Measurements from ENCODE around the gene TMEM116. TPM values are rescaled to one million over a fixed set of nuclear protein-coding genes. Genes with fewer than 3 reads are reported as not detected.

The TMEM116 gene
- total RNA-seq, 2 donors from 2014 or later, result 6.1 to 7.0 TPM

- intact Hi-C loops (cut with DNase I), result no loop called here
- no peak for DNase-seq (ENCODE audit: low spot score)
Measured at GRCh38 chr12:111932241-111932640, 80.7 kb downstream of the TMEM116 start.

GRCh38 chr12:111927346-111927745, 85.6 kb downstream of the TMEM116 start:
- intact Hi-C loops (cut with DNase I), result no loop called here
- no peak for DNase-seq (ENCODE audit: low spot score)

- intact Hi-C loops (cut with DNase I), result no loop called here
Measured at GRCh38 chr12:111926631-111927030, 86.3 kb downstream of the TMEM116 start.

GRCh38 chr12:111925171-111925570, 87.8 kb downstream of the TMEM116 start:
- intact Hi-C loops (cut with DNase I), result no loop called here
- no peak for DNase-seq (ENCODE audit: low spot score)

More at GRCh38 chr12:111926631-111927030, 86.3 kb downstream of the TMEM116 start:
- DNase-seq (ENCODE audit: low spot score), result no peak

GRCh38 chr12:111907740-111908139, 105.2 kb downstream of the TMEM116 start:
- intact Hi-C loops (cut with DNase I), result no loop called here
- DNase-seq (ENCODE audit: low spot score), result no peak

GRCh38 chr12:111905502-111905901, 107.5 kb downstream of the TMEM116 start:
- intact Hi-C loops (cut with DNase I), result no loop called here

GRCh38 chr12:111904446-111904975, 108.5 kb downstream of the TMEM116 start:
- no peak for DNase-seq (ENCODE audit: low spot score)
- intact Hi-C loops (cut with DNase I), result no loop called here

More at GRCh38 chr12:111905502-111905901, 107.5 kb downstream of the TMEM116 start:
- no peak for DNase-seq (ENCODE audit: low spot score)

- intact Hi-C loops (cut with DNase I), result no loop called here
- no peak for DNase-seq (ENCODE audit: low spot score)
Measured at GRCh38 chr12:111901182-111901581, 111.8 kb downstream of the TMEM116 start.

GRCh38 chr12:111894556-111894955, 118.4 kb downstream of the TMEM116 start:
- intact Hi-C loops (cut with DNase I), result no loop called here
- DNase-seq (ENCODE audit: low spot score), result no peak

GRCh38 chr12:111893287-111893686, 119.7 kb downstream of the TMEM116 start:
- intact Hi-C loops (cut with DNase I), result no loop called here

GRCh38 chr12:111887926-111888745, 124.8 kb downstream of the TMEM116 start:
- intact Hi-C loops (cut with DNase I), result no loop called here
- DNase-seq (ENCODE audit: low spot score), result no peak

More at GRCh38 chr12:111893287-111893686, 119.7 kb downstream of the TMEM116 start:
- DNase-seq (ENCODE audit: low spot score), result no peak

GRCh38 chr12:111886662-111887545, 126.1 kb downstream of the TMEM116 start:
- no peak for DNase-seq (ENCODE audit: low spot score)
- intact Hi-C loops (cut with DNase I), result no loop called here

- DNase-seq (ENCODE audit: low spot score), result no peak
- intact Hi-C loops (cut with DNase I), result no loop called here
Measured at GRCh38 chr12:111881716-111882115, 131.2 kb downstream of the TMEM116 start.

Small RNA genes within 50 kb of the gene (microRNA-seq; reads per million reads assigned to microRNA genes)
- gene MIR3657 (ENCODE audit: borderline microRNAs expressed in 2 of 2), result 0 reads per million in 2 donors

Other genes starting within 250 kb of the TMEM116 start
- 10 to 100 TPM; 79.9 to 96.9 TPM for gene ALDH2, start 246.2 kb downstream of the TMEM116 start, total RNA-seq
- gene MAPKAPK5, start 170.9 kb downstream of the TMEM116 start, total RNA-seq, result 10 to 100 TPM; 33.0 to 33.9 TPM
- gene ERP29, start 261 bp upstream of the TMEM116 start, total RNA-seq, result 10 to 100 TPM; 30.4 to 52.2 TPM
- 10 to 100 TPM; 22.3 to 22.8 TPM for gene NAA25, start 95.6 kb upstream of the TMEM116 start, total RNA-seq
- gene TRAFD1, start 112.4 kb upstream of the TMEM116 start, total RNA-seq, result 10 to 100 TPM; 23.5 to 24.0 TPM

Measured in posterior vena cava (tissue), 2 donors.